Osteoblast (primary cell): ENCODE measurements around the gene NR3C2. TPM values are rescaled to one million over a fixed set of nuclear protein-coding genes. Genes with fewer than 3 reads are reported as not detected.
"Not testable (repeated sequence)": the region's sequence is repeated elsewhere in the genome, so short reads cannot be mapped to it uniquely, and the experiment has no call there.

Experiments used
- DNase-seq: peaks from one replicate; pipeline ENCODE4 v3.0.0; 2011; ENCODE audit warnings: low spot score, mixed read lengths; ENCODE audit not compliant: insufficient read length; ENCODE audit errors: missing footprints
- H2AFZ ChIP-seq: 2 replicates; pipeline ENCODE4 v1.6.0; 2011; ENCODE audit warnings: mild to moderate bottlenecking, low read length
- H3K27ac ChIP-seq: 2 replicates; pipeline ENCODE4 v1.5.1; 2011; ENCODE audit warnings: mild to moderate bottlenecking, low read depth, low read length, moderate library complexity
- H3K27me3 ChIP-seq: 2 replicates; pipeline ENCODE4 v1.6.0; 2012; ENCODE audit warnings: mild to moderate bottlenecking, control low read depth, inconsistent platforms, low read length, moderate library complexity; ENCODE audit not compliant: insufficient read depth
- H3K36me3 ChIP-seq: 2 replicates; pipeline ENCODE4 v1.5.1; 2011; ENCODE audit warnings: mild to moderate bottlenecking, low read length, control low read depth, moderate library complexity; ENCODE audit not compliant: insufficient read depth
- H3K4me1 ChIP-seq: 2 replicates; pipeline ENCODE4 v1.5.1; 2011; ENCODE audit warnings: mild to moderate bottlenecking, low read length, control low read depth, moderate library complexity; ENCODE audit not compliant: insufficient read depth
- H3K4me2 ChIP-seq: 2 replicates; pipeline ENCODE4 v1.6.0; 2011; ENCODE audit warnings: mild to moderate bottlenecking, low read length; ENCODE audit not compliant: insufficient read depth
- H3K4me3 ChIP-seq: fragments of 200-600 bp; sonication (generic); 3 replicates; pipeline ENCODE4 v1.5.1; 2012; ENCODE audit warnings: mild to moderate bottlenecking, low read length, inconsistent platforms; ENCODE audit not compliant: insufficient read depth
- H3K79me2 ChIP-seq: 2 replicates; pipeline ENCODE4 v1.6.0; 2012; ENCODE audit warnings: mild to moderate bottlenecking, low read length, control low read depth, inconsistent platforms; ENCODE audit not compliant: insufficient read depth
- H3K9me3 ChIP-seq: 2 replicates; pipeline ENCODE4 v1.5.1; 2011; ENCODE audit warnings: low read depth, low read length, control low read depth
- H4K20me1 ChIP-seq: 2 replicates; pipeline ENCODE4 v1.6.0; 2012; ENCODE audit warnings: mild to moderate bottlenecking, low read length, control low read depth; ENCODE audit not compliant: insufficient read depth
- CTCF ChIP-seq: IDR thresholded peaks from 2 replicates; pipeline ENCODE4 v1.5.1; 2011; ENCODE audit warnings: mild to moderate bottlenecking, low read depth, low read length, moderate library complexity; ENCODE audit errors: extremely low read depth
- total RNA-seq: library from RNA; depleted of rRNA; stranded (reverse); fragments of >200 nt; gene quantifications from 2 replicates; pipeline ENCODE4 v1.2.3, GENCODE V29; 2012

NR3C2 gene
- total RNA-seq, 1 donor: 0.72 TPM

GRCh38 chr4:148090029-148090428, 352.2 kb downstream of the NR3C2 start:
- no peaks in the 10 kb centered on the region for H4K20me1 ChIP-seq
- no peaks in the 10 kb centered on the region for H3K79me2 ChIP-seq
- H3K27ac ChIP-seq: no peak overlapping the region
- H3K4me3 ChIP-seq: no peak overlapping the region
- TF ChIP-seq CTCF: no peak
- no peaks in the 10 kb centered on the region for H3K27me3 ChIP-seq
- H3K4me1 ChIP-seq: peaks cover 4% of the 10 kb centered on the region
- H2AFZ ChIP-seq: no peak overlapping the region
- DNase-seq: no peak
- H3K9me3 ChIP-seq: no peaks in the 10 kb centered on the region
- no peaks in the 10 kb centered on the region for H3K36me3 ChIP-seq
- no peak overlapping the region for H3K4me2 ChIP-seq

GRCh38 chr4:148089624-148090023, 352.6 kb downstream of the NR3C2 start:
- Histone ChIP-seq H2AFZ (no peak overlapping the region), H4K20me1 (no peaks in the 10 kb centered on the region), H3K4me1 (peaks cover 4% of the 10 kb centered on the region), H3K4me3 (no peak overlapping the region), H3K79me2 (no peaks in the 10 kb centered on the region), H3K27ac (no peak overlapping the region), H3K9me3 (no peaks in the 10 kb centered on the region), H3K36me3 (no peaks in the 10 kb centered on the region), H3K4me2 (no peak overlapping the region), H3K27me3 (no peaks in the 10 kb centered on the region)
- DNase-seq: peak; percentile 68
- no peak for TF ChIP-seq CTCF

- H3K4me3 ChIP-seq, H3K4me2 ChIP-seq, H3K9me3 ChIP-seq, H3K79me2 ChIP-seq, H2AFZ ChIP-seq, H3K4me1 ChIP-seq, H3K27ac ChIP-seq, DNase-seq, H4K20me1 ChIP-seq, H3K36me3 ChIP-seq, H3K27me3 ChIP-seq: not testable (repeated sequence)
Observed at GRCh38 chr4:148083073-148083472, 359.1 kb downstream of the NR3C2 start.

GRCh38 chr4:148081745-148082144, 360.5 kb downstream of the NR3C2 start:
- Histone ChIP-seq H3K9me3 (no peaks in the 10 kb centered on the region), H3K79me2 (no peaks in the 10 kb centered on the region), H3K4me2 (no peak overlapping the region), H4K20me1 (no peaks in the 10 kb centered on the region), H3K4me1 (no peaks in the 10 kb centered on the region), H2AFZ (no peak overlapping the region), H3K27ac (no peak overlapping the region), H3K4me3 (no peak overlapping the region), H3K36me3 (peaks cover 4% of the 10 kb centered on the region), H3K27me3 (no peaks in the 10 kb centered on the region)
- TF ChIP-seq CTCF: no peak
- DNase-seq: no peak
